GM20431 (cell line): ENCODE results near the gene PRSS57.

Source experiments
- in situ Hi-C: fragments of 300-500 bp; cut with MseI, MboI; formaldehyde crosslinking; loops from one replicate; pipeline ENCODE4 v1.15.0; 2020; ENCODE audit warnings: low sequenced_read_pairs; ENCODE audit not compliant: unreplicated experiment

PRSS57 gene

DNA sequence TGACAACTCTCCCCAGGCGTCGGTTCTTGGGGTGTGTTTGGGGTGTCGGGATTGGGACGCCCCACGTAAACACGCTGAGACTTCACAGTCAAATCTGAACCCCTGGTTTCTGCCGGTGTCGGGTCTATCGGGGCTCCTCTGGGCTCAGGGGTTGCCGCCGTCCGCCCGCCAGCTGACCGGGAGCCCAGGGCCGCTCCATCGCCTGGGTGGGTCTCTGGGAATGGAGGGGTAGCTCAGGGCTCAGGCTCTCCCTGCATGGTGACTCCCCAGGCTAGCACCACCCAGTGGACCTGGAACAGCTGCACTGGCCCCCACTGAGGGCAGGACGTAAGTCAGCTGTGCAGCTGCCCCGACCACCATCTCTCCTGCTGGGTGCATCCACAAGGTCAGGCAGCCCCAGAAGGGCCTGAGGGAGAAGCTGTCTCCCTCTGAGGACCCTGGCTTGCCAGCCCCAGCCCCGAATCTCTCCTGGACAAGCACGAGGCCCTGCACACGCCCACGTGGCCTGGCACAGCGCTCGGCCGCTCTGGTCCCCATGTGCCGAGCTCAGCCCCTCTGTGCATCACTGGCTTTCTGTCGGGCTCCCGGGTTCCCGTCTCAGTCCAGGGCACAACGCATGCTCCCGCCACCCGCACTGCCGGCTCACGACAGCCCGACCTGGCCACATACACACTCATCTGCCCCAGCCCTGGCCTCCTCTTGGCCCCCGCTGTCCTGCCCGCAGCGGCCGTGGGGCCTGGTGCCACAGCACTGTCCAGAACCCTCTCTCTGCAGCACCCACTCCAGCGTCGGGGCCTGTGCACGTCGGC lies 38.3 kb downstream of the PRSS57 start:
- in situ Hi-C loops = no loop called here

GRCh38 chr19:655691-656090 lies 39.6 kb downstream of the PRSS57 start:
- in situ Hi-C loops = no loop called here

DNA sequence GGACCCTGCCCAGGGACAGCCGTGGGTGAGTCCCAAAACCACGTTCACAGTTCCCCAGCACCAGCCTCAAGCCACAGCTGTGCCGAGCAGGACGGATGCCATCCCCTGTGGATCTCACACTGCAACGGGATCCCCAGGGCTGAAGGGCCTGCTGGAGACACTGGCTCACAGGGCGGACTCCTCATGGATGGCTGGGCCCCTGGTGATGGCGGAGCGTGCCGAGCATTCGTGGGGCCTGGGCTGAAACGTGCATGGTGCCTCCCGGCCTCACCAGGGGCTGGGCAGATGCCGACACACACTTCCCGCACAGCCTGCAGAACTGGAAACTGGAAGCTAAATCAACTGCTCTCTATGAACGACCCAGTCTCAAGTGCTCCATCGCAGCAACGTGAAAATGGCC lies 41.8 kb downstream of the PRSS57 start:
- in situ Hi-C loops = no loop called here

- in situ Hi-C loops = no loop called here
Measured at GRCh38 chr19:652467-653389, 42.5 kb downstream of the PRSS57 start.

GRCh38 chr19:651991-652390 lies 43.3 kb downstream of the PRSS57 start:
- in situ Hi-C loops = no loop called here

DNA sequence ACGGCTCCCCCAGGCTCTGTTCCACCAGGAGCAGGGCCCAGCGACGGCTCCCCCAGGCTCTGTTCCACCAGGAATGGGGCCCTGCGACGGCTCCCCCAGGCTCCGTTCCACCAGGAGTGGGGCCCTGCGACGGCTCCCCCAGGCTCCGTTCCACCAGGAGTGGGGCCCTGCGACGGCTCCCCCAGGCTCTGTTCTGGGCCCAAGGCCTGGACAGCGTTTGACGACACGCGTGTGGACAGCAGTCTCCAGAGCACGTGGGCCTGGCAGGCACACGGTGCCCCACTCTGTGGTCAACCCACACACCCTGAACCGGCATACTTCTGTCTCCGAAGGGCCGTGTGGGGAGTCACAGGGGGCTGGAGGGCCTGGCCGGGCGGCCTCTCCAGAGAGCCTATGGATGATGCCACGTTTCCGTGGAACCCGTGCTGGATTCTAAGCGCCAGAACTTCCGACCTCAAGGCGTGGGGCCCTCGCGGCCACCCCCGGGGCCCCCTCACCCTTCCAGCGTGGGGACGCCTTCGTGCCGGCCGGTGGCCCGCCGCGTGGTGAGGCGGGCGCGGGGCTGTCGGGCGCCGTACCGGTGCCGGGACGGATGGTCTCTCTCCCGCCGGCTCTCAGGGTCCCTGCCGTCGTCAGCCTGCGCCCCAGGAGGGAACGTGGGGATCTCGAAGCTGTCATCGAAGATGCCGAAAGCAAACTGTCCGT lies 44.0 kb downstream of the PRSS57 start:
- in situ Hi-C loops = no loop called here

DNA sequence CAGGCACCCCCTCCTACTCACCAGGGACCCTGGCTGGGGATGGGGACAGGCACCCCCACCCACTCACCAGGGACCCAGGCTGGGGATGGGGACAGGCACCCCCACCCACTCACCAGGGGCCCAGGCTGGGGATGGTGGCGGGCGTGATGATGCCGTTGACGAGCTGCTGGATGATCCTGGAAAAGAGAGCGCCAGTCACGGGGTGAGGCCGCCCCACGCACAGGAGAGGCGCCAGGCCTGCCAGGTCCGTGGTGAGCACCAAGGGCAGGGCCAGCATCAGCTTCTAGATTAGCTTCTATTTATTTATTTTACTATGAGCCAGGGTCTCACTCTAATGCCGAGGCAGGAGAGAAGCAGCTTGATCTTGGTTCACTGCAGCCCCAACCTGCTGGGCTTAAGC lies 45.1 kb downstream of the PRSS57 start:
- in situ Hi-C loops = no loop called here

GRCh38 chr19:648904-649801 lies 46.1 kb downstream of the PRSS57 start:
- in situ Hi-C loops = no loop called here

DNA sequence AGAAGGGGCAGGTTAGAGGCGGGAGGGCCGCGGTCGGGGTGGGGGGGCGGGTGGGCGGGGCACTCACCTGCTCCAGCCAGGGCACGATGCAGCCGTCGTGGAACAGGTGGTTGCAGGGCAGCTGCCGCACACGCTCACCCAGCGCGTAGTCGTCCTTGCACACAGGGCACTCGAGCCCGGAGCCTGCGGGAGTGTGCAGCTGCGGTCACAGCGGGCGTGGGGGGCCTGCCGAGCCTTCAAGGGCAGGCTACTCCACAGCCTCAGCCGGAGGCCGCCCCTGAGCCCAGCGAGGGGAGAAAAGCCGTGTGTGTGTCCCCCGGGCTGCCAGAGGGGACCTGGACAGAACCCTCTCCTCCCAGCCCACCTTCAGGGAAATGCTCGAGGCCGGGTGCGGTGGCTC lies 46.9 kb downstream of the PRSS57 start:
- in situ Hi-C loops = no loop called here

DNA sequence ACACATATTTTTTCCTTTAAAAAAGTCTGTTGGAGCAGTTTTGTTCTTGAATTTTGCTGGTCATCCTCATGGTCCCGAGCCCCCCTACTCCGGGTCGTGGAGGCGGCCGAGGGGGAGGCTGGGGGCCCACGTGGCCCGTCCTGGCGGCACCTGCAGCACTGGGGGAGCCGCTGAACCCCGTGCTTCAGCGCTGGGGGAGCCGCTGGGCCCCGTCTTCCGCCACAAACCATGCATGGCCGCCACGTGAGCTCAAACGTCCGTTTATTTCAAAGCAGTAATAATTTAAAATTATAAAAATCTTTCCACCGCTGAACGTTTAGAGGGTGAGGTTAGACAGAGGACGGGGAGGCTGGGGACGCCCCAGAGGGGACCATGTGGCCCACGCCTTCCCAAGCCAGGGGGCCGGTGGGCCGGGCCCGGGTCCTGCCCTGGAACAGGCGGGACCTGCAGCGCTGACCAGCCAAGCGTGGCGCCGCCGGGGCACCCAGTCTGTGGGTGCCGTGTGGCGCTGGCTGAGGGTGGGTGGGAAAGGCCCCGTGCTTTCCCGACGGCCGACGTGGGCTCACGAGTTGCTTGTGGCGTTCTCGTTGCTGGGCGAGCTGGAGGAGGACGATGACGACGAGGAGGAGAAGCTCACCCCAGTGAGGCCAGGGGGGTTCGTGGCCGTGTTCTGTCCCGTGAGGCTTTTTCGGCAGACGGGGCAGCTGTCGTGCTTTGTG lies 47.5 kb downstream of the PRSS57 start:
- in situ Hi-C loops = no loop called here

- in situ Hi-C loops = no loop called here
Measured at GRCh38 chr19:646779-647565, 48.3 kb downstream of the PRSS57 start.

- in situ Hi-C loops = no loop called here
Measured at GRCh38 chr19:645912-646778, 49.1 kb downstream of the PRSS57 start.

DNA sequence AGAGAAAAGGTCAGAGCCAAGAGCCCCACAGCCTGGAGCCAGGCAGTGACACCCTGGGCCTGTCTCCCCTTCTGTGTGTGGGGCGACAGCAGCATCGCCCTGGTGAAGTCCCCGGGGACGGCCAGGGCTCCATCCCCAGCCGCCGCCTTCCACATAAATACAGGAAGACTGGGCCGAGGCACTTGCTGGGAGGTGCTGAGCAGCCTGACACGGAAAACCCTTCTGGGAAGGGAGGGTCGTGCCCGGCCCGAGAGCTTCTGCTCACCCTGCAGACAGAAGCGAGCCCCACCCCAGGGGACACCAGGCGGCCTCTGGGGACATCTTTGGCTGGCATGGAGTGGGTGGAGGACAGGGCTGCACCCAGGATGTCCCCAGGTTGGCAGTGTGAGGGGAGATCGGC lies 50.5 kb downstream of the PRSS57 start:
- in situ Hi-C loops = no loop called here

DNA sequence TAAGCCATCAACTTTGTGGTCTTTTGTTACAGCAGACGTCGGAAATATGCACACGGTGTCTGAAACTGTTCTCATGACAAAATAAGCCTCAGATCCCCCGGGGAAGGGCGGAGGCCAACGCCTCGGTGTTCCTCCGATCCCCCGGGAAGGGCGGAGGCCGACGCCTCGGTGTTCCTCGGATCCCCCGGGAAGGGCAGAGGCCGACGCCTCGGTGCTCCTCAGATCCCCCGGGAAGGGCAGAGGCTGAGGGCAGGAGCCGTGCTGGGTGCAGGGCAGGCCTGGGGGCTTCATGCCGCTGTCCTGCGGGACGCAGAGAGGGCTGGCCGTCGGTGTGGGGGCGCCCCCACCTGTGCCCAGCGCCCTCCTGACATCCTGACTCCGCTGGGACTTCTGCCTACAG lies 50.9 kb downstream of the PRSS57 start:
- in situ Hi-C loops = no loop called here

DNA sequence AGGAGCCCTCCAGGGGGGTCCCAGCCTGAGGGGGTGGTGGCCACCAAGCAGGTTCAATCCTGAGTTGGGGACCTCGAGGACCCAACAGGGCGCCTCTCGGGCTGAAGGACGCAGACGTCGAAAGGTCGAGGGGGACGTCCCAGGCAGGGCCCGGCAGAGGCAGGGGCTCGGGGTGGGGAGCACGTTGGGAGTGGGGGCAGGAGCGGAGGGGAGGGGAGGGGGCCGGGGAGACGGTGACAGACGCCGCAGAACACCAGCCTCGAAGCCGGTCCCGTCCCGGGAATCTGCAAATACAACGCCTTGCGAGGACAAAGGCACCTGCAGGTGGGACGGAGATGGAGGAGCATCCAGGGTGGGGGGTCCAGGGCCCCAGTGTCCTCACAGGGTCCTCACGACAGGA lies 51.5 kb downstream of the PRSS57 start:
- in situ Hi-C loops = no loop called here

- in situ Hi-C loops = no loop called here
Measured at GRCh38 chr19:642767-643727, 52.2 kb downstream of the PRSS57 start.
